GM18909 (cell line): ENCODE data around the gene PNISR.

Experiments
- ATAC-seq: cut with Tn5 transposase; IDR thresholded peaks from one replicate; pipeline ENCODE4 v1.9.1; 2021; ENCODE audit warnings: mild to moderate bottlenecking; ENCODE audit not compliant: unreplicated experiment, poor library complexity

Gene PNISR

GRCh38 chr6:99348288-99349170 is 76.6 kb downstream of the PNISR start:
- ATAC-seq = no peak
